BLaER1 (cell line): ENCODE data around the gene DCPS.
A peak's percentile ranks its signal among the peaks of the same experiment; 100 is the strongest.
"Not testable (repeated sequence)": the region's sequence is repeated elsewhere in the genome, so short reads cannot be mapped to it uniquely, and the experiment has no call there.

Source experiments
- H3K27ac ChIP-seq: shearing (Covaris generic); formaldehyde crosslinking; 2 replicates; pipeline ENCODE4 v1.8.1; 2022
- H3K27me3 ChIP-seq: shearing (Covaris generic); formaldehyde crosslinking; 2 replicates; pipeline ENCODE4 v1.8.1; 2022
- H3K36me3 ChIP-seq: shearing (Covaris generic); formaldehyde crosslinking; 2 replicates; pipeline ENCODE4 v1.8.1; 2022
- H3K4me1 ChIP-seq: shearing (Covaris generic); formaldehyde crosslinking; 2 replicates; pipeline ENCODE4 v1.8.1; 2022
- H3K4me2 ChIP-seq: shearing (Covaris generic); formaldehyde crosslinking; 2 replicates; pipeline ENCODE4 v1.8.1; 2022
- H3K4me3 ChIP-seq: shearing (Covaris generic); formaldehyde crosslinking; 2 replicates; pipeline ENCODE4 v1.8.1; 2022
- H3K9ac ChIP-seq: shearing (Covaris generic); formaldehyde crosslinking; 2 replicates; pipeline ENCODE4 v1.8.1; 2022
- H3K9me3 ChIP-seq: shearing (Covaris generic); formaldehyde crosslinking; 2 replicates; pipeline ENCODE4 v1.8.1; 2022
- H4K20me1 ChIP-seq: shearing (Covaris generic); formaldehyde crosslinking; 2 replicates; pipeline ENCODE4 v1.8.1; 2022
- Cebpa-rat ChIP-seq: shearing (Covaris generic); IDR thresholded peaks from 2 replicates; pipeline ENCODE4 v1.8.1; 2022

DCPS gene

GRCh38 chr11:126390272-126390867 lies 86.5 kb downstream of the DCPS start:
- Histone ChIP-seq H3K4me3 (no peak overlapping the region), H3K4me1 (peaks cover 69% of the 10 kb centered on the region)

GRCh38 chr11:126391286-126391954 lies 87.6 kb downstream of the DCPS start:
- peaks cover 6% of the 10 kb centered on the region; the same call in 1 of the 2 replicates for H4K20me1 ChIP-seq
- no peaks in the 10 kb centered on the region for H3K36me3 ChIP-seq
- no peaks in the 10 kb centered on the region for H3K9me3 ChIP-seq
- H3K27me3 ChIP-seq, result no peaks in the 10 kb centered on the region
- H3K9ac ChIP-seq, result no peak overlapping the region
- peak overlapping the region; percentile 69; the same call in 1 of the 2 replicates for H3K27ac ChIP-seq
- peak overlapping the region; percentile 84 for H3K4me2 ChIP-seq
- H3K4me3 ChIP-seq, result no peak overlapping the region
- peaks cover 59% of the 10 kb centered on the region for H3K4me1 ChIP-seq
- no peak for TF ChIP-seq Cebpa-rat

More at GRCh38 chr11:126390272-126390867, 86.5 kb downstream of the DCPS start:
- Histone ChIP-seq H3K36me3 (no peaks in the 10 kb centered on the region), H3K9ac (no peak overlapping the region), H3K27me3 (no peaks in the 10 kb centered on the region), H4K20me1 (peaks cover 13% of the 10 kb centered on the region; the same call in 1 of the 2 replicates), H3K9me3 (no peaks in the 10 kb centered on the region), H3K27ac (no peak overlapping the region), H3K4me2 (no peak overlapping the region)
- no peak for TF ChIP-seq Cebpa-rat

- Histone ChIP-seq H3K9me3 (no peaks in the 10 kb centered on the region), H3K36me3 (no peaks in the 10 kb centered on the region), H3K4me3 (peak overlapping the region; percentile 18; the same call in 1 of the 2 replicates), H4K20me1 (no peaks in the 10 kb centered on the region), H3K27me3 (no peaks in the 10 kb centered on the region), H3K4me1 (peaks cover 52% of the 10 kb centered on the region), H3K27ac (peak overlapping the region; percentile 69), H3K9ac (peak overlapping the region; percentile 18; the same call in 1 of the 2 replicates), H3K4me2 (peak overlapping the region; percentile 84)
- no peak for TF ChIP-seq Cebpa-rat
These were observed 88.2 kb downstream of the DCPS start for GRCh38 chr11:126391970-126392632.

GRCh38 chr11:126392633-126393013 lies 88.8 kb downstream of the DCPS start:
- H3K4me3 ChIP-seq, result peak overlapping the region; percentile 18; the same call in 1 of the 2 replicates
- no peak for TF ChIP-seq Cebpa-rat

GRCh38 chr11:126393143-126393542 lies 89.3 kb downstream of the DCPS start:
- H4K20me1 ChIP-seq, result no peaks in the 10 kb centered on the region
- H3K9ac ChIP-seq, result no peak overlapping the region; the same call in 1 of the 2 replicates
- no peak overlapping the region for H3K4me3 ChIP-seq
- H3K27ac ChIP-seq, result peak overlapping the region; percentile 69
- H3K27me3 ChIP-seq, result no peaks in the 10 kb centered on the region
- TF ChIP-seq Cebpa-rat, result no peak
- peaks cover 41% of the 10 kb centered on the region for H3K4me1 ChIP-seq
- H3K36me3 ChIP-seq, result peaks cover 2% of the 10 kb centered on the region; the same call in 1 of the 2 replicates
- peak overlapping the region; percentile 84 for H3K4me2 ChIP-seq
- no peaks in the 10 kb centered on the region for H3K9me3 ChIP-seq

More at GRCh38 chr11:126392633-126393013, 88.8 kb downstream of the DCPS start:
- Histone ChIP-seq H3K9ac (peak overlapping the region; percentile 18; the same call in 1 of the 2 replicates), H3K36me3 (no peaks in the 10 kb centered on the region), H3K9me3 (no peaks in the 10 kb centered on the region), H3K4me1 (peaks cover 47% of the 10 kb centered on the region), H4K20me1 (no peaks in the 10 kb centered on the region), H3K4me2 (peak overlapping the region; percentile 84), H3K27ac (peak overlapping the region; percentile 69), H3K27me3 (no peaks in the 10 kb centered on the region)

GRCh38 chr11:126394036-126394435 lies 90.2 kb downstream of the DCPS start:
- Histone ChIP-seq H3K9ac (no peak overlapping the region), H3K4me3 (no peak overlapping the region), H3K4me2 (0 out of 2 replicates have a peak overlapping the region, but pooled peaks have one; percentile 84), H3K4me1 (peaks cover 34% of the 10 kb centered on the region), H4K20me1 (0 out of 2 replicates have a peak, but pooled peaks cover 7% of the 10 kb centered on the region), H3K27me3 (no peaks in the 10 kb centered on the region), H3K27ac (no peak overlapping the region), H3K36me3 (peaks cover 6% of the 10 kb centered on the region; the same call in 1 of the 2 replicates), H3K9me3 (no peaks in the 10 kb centered on the region)
- TF ChIP-seq Cebpa-rat, result no peak

- H3K4me1 ChIP-seq, result peaks cover 34% of the 10 kb centered on the region
- not testable (repeated sequence) for H3K9ac ChIP-seq, H4K20me1 ChIP-seq, H3K4me3 ChIP-seq, H3K27ac ChIP-seq, H3K9me3 ChIP-seq, H3K36me3 ChIP-seq, H3K4me2 ChIP-seq, H3K27me3 ChIP-seq
These were observed 90.8 kb downstream of the DCPS start for GRCh38 chr11:126394634-126395072.
